Stomach (tissue), 4 donors: ENCODE measurements around the gene DPP7.
"Not testable (repeated sequence)": the region's sequence is repeated elsewhere in the genome, so short reads cannot be mapped to it uniquely, and the experiment has no call there.

ENCODE experiments used
- EP300 ChIP-seq: sonication (generic); formaldehyde crosslinking; IDR thresholded peaks from one replicate; pipeline ENCODE4 v1.6.1; 2017; ENCODE audit warnings: antibody characterized with exemption
- POLR2A ChIP-seq, 4 donors: fragments of 450-650 bp; IDR thresholded peaks; one replicate each; pipeline ENCODE4 v1.6.1; 2016; ENCODE audit warnings: antibody characterized with exemption in 4 of 4, control low read depth in 2 of 4, mild to moderate bottlenecking in 1 of 4, moderate library complexity in 1 of 4
- POLR2AphosphoS5 ChIP-seq, 3 donors: sonication (generic); formaldehyde crosslinking; IDR thresholded peaks; one replicate each; pipeline ENCODE4 v1.6.1; 2016; ENCODE audit warnings: antibody characterized with exemption in 3 of 3
- TF ChIP-seq, protein P1 (sequence below), 7 experiments: fragments of 450-650 bp in 4 of 7; fragments of 200-600 bp in 3 of 7; sonication (generic) in 3 of 7; IDR thresholded peaks; one replicate each; pipeline ENCODE4 v1.5.1; 2016 to 2019; ENCODE audit warnings: antibody characterized with exemption in 7 of 7, control low read depth in 2 of 7, mild to moderate bottlenecking in 1 of 7

GRCh38 chr9:137122796-137123467 lies 8.4 kb upstream of the DPP7 start:
- TF ChIP-seq, protein P1, sequence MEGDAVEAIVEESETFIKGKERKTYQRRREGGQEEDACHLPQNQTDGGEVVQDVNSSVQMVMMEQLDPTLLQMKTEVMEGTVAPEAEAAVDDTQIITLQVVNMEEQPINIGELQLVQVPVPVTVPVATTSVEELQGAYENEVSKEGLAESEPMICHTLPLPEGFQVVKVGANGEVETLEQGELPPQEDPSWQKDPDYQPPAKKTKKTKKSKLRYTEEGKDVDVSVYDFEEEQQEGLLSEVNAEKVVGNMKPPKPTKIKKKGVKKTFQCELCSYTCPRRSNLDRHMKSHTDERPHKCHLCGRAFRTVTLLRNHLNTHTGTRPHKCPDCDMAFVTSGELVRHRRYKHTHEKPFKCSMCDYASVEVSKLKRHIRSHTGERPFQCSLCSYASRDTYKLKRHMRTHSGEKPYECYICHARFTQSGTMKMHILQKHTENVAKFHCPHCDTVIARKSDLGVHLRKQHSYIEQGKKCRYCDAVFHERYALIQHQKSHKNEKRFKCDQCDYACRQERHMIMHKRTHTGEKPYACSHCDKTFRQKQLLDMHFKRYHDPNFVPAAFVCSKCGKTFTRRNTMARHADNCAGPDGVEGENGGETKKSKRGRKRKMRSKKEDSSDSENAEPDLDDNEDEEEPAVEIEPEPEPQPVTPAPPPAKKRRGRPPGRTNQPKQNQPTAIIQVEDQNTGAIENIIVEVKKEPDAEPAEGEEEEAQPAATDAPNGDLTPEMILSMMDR (IDR thresholded peaks at IDR 0.05) = not testable (repeated sequence)
- TF ChIP-seq EP300; POLR2AphosphoS5 (IDR thresholded peaks at IDR 0.05); POLR2A (IDR thresholded peaks at IDR 0.05): not testable (repeated sequence)
